Progenitor cell of endocrine pancreas (in vitro differentiated cells): ENCODE results near the gene DNAH14. TPM values are rescaled to one million over a fixed set of nuclear protein-coding genes. Genes with fewer than 3 reads are reported as not detected.

Source experiments
- DNase-seq: peaks from one replicate; pipeline ENCODE4 v3.0.0; 2021; ENCODE audit warnings: low spot score; ENCODE audit not compliant: unreplicated experiment
- H3K27ac Mint-ChIP-seq: 2 replicates; pipeline ENCODE4 v1.8.0; 2021; ENCODE audit warnings: mild to moderate bottlenecking, moderate library complexity, mixed read lengths
- H3K27me3 Mint-ChIP-seq: 2 replicates; pipeline ENCODE4 v1.8.0; 2021; ENCODE audit warnings: mixed read lengths
- H3K36me3 Mint-ChIP-seq: 2 replicates; pipeline ENCODE4 v1.8.0; 2022; ENCODE audit warnings: mixed read lengths; ENCODE audit not compliant: insufficient read depth
- H3K4me1 Mint-ChIP-seq: 2 replicates; pipeline ENCODE4 v1.8.0; 2021; ENCODE audit warnings: low read depth, mixed read lengths
- H3K4me3 Mint-ChIP-seq: 2 replicates; pipeline ENCODE4 v1.8.0; 2021; ENCODE audit warnings: low read depth, mild to moderate bottlenecking, moderate library complexity, mixed read lengths
- H3K9me3 Mint-ChIP-seq: 2 replicates; pipeline ENCODE4 v1.8.0; 2021; ENCODE audit warnings: low read depth, mixed read lengths
- total RNA-seq: library from RNA; stranded (reverse); gene quantifications from 2 replicates; pipeline ENCODE4 v1.2.1, GENCODE V29; 2021
- TF ChIP-seq, protein P1 (sequence below): fragments of 200-600 bp; sonication (generic); IDR thresholded peaks from one replicate; pipeline ENCODE4 v1.5.0; 2021; ENCODE audit warnings: antibody characterized with exemption, mild to moderate bottlenecking; ENCODE audit not compliant: unreplicated experiment

Gene DNAH14
- total RNA-seq, 1 donor from 2014 or later, result 71.7 TPM

DNA sequence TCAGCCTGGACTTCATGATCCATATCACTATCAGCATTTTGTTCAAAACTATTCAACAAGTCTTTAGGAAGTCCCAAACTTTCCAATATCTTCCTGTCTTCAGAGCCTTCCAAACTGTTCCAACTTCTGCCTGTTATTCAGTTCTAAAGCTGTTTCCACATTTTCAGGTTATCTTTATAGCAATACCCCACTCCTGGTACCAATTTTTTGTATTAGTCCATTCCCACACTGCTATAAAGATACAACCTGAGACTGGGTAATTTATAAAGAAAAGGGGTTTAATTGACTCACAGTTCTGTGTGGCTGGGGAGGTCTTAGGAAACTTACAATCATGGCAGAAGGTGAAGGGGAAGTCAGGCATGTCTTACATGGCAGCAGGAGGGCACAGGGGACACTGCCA is 18.3 kb upstream of the DNAH14 start:
- H3K36me3 Mint-ChIP-seq, result peaks cover 5% of the 10 kb centered on the region
- peaks cover 33% of the 10 kb centered on the region for H3K9me3 Mint-ChIP-seq
- peaks cover 4% of the 10 kb centered on the region for H3K27me3 Mint-ChIP-seq
- TF ChIP-seq, protein P1, sequence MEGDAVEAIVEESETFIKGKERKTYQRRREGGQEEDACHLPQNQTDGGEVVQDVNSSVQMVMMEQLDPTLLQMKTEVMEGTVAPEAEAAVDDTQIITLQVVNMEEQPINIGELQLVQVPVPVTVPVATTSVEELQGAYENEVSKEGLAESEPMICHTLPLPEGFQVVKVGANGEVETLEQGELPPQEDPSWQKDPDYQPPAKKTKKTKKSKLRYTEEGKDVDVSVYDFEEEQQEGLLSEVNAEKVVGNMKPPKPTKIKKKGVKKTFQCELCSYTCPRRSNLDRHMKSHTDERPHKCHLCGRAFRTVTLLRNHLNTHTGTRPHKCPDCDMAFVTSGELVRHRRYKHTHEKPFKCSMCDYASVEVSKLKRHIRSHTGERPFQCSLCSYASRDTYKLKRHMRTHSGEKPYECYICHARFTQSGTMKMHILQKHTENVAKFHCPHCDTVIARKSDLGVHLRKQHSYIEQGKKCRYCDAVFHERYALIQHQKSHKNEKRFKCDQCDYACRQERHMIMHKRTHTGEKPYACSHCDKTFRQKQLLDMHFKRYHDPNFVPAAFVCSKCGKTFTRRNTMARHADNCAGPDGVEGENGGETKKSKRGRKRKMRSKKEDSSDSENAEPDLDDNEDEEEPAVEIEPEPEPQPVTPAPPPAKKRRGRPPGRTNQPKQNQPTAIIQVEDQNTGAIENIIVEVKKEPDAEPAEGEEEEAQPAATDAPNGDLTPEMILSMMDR, result no peak
- no peak overlapping the region for H3K27ac Mint-ChIP-seq
- no peak overlapping the region for H3K4me3 Mint-ChIP-seq
- DNase-seq, result no peak
- H3K4me1 Mint-ChIP-seq, result no peaks in the 10 kb centered on the region

DNA sequence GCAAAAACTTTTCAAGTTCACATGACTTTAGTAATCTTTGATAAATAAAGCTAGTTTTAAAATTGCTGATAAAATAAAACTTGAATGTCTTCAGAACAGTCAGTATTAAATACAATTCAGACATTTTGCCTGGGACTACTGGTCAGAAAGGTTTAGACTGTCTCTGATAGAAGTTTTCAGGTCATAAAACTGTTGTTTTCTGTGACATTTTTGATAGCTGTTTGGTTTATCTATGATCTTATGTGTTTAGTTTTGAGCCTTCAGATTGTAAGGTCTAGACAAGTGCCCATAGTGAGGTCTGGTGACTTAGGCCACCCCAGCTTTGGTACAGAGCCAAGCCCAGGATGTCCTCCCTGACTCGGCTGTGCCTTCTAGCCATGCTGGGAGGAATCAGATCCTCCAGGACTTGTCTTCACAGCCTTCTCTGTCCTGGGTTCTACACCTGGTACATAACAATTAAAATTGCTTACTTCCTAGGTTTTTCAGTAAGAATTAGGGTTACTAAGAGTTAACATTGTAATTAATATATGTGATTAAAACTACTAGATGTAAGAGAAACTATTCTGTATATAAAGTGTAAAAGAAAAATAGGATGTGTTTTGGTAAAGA is 15.1 kb upstream of the DNAH14 start:
- Mint-ChIP-seq H3K4me1 (no peaks in the 10 kb centered on the region), H3K9me3 (peaks cover 38% of the 10 kb centered on the region), H3K4me3 (no peak overlapping the region), H3K27me3 (peaks cover 3% of the 10 kb centered on the region), H3K36me3 (peaks cover 5% of the 10 kb centered on the region), H3K27ac (no peak overlapping the region)
- DNase-seq, result no peak
- TF ChIP-seq, protein P1, result no peak

DNA sequence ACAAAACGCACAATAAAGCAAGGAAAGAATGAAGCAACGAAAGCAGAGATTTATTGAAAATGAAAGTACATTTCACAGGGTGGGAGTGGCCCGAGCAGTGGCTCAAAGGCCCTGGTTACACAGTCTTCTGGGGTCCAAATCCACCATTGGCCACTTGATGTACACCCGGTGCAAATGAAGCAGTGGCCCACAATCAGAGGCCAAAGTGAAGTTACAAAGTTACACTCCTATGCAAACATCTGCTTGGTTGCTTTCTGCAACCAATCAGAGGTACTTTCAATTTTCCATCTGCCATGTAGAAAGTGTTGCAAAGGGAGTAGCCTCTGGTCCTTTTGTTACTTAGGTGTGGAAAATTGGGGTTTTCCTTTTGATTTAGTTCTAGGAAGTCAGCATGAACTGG is 10.0 kb upstream of the DNAH14 start:
- H3K36me3 Mint-ChIP-seq, result no peaks in the 10 kb centered on the region
- H3K9me3 Mint-ChIP-seq, result peaks cover 10% of the 10 kb centered on the region
- H3K27ac Mint-ChIP-seq, result no peak overlapping the region
- TF ChIP-seq, protein P1, result no peak
- DNase-seq, result no peak
- peaks cover 3% of the 10 kb centered on the region for H3K27me3 Mint-ChIP-seq
- no peak overlapping the region for H3K4me3 Mint-ChIP-seq
- H3K4me1 Mint-ChIP-seq, result peaks cover 16% of the 10 kb centered on the region

DNA sequence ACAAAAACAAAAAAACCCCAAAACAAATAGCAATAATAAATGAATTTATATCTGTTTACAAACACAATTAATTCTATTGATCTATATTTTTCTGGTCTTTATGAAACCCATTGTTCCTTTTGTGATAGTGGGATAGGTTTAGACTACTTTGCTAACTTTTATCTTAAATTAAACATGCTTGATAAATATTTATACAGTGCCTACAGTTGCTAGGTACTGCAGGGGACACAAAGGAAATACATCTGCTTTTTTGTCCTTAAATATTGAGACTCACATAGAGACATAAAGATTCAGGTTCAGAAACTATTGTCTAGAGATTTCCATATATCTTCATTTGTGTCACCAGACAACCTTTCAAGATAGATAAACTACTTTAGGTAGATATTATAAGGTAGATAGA is 8.5 kb upstream of the DNAH14 start:
- TF ChIP-seq, protein P1, result no peak
- peak overlapping the region; percentile 64 for H3K27ac Mint-ChIP-seq
- H3K36me3 Mint-ChIP-seq, result no peaks in the 10 kb centered on the region
- no peak overlapping the region for H3K4me3 Mint-ChIP-seq
- H3K4me1 Mint-ChIP-seq, result peaks cover 16% of the 10 kb centered on the region
- H3K9me3 Mint-ChIP-seq, result peaks cover 5% of the 10 kb centered on the region
- peaks cover 3% of the 10 kb centered on the region for H3K27me3 Mint-ChIP-seq
- DNase-seq, result no peak

DNA sequence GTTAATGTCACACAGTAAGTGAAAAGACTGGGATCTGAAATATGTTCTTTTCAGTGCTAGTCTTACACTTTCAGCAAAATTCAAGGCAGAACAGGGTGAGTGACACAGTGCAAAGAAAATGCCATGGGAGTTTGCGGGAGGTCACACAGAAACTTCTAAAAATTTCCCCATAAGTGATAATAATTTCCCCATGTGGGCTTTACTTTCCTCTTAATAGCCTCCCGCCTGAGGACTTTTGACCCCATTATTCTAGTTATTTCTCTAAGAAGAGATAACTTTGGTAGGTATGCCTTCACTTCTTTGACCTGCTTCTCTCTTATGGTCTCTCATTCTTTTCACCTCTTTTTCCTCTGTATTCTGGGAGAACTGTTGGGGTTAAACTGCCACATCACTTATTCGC is 8.1 kb upstream of the DNAH14 start:
- peaks cover 16% of the 10 kb centered on the region for H3K4me1 Mint-ChIP-seq
- peak overlapping the region; percentile 64 for H3K27ac Mint-ChIP-seq
- no peaks in the 10 kb centered on the region for H3K36me3 Mint-ChIP-seq
- no peak overlapping the region for H3K4me3 Mint-ChIP-seq
- TF ChIP-seq, protein P1, result no peak
- peaks cover 3% of the 10 kb centered on the region for H3K27me3 Mint-ChIP-seq
- peaks cover 5% of the 10 kb centered on the region for H3K9me3 Mint-ChIP-seq
- DNase-seq, result no peak
